Activated gamma-delta T cell treated with Interleukin-2 at 50 U/mL for 16 hours (primary cell): Measurements from ENCODE around the gene CATSPER3.

Source experiments
- DNase-seq: peaks from one replicate; pipeline ENCODE4 v3.0.0-alpha.2; 2020

The CATSPER3 gene

GRCh38 chr5:135012033-135012588 is 44.4 kb downstream of the CATSPER3 start:
- DNase-seq, result no peak

GRCh38 chr5:135012951-135013391 is 45.3 kb downstream of the CATSPER3 start:
- DNase-seq, result no peak

GRCh38 chr5:135013445-135013844 is 45.7 kb downstream of the CATSPER3 start:
- DNase-seq, result no peak

GRCh38 chr5:135013947-135014570 is 46.4 kb downstream of the CATSPER3 start:
- no peak for DNase-seq

GRCh38 chr5:135015942-135016341 is 48.2 kb downstream of the CATSPER3 start:
- DNase-seq, result no peak

- DNase-seq, result no peak
Measured at GRCh38 chr5:135016861-135017290, 49.2 kb downstream of the CATSPER3 start.

- no peak for DNase-seq
Measured at GRCh38 chr5:135018457-135018856, 50.8 kb downstream of the CATSPER3 start.

GRCh38 chr5:135019314-135019713 is 51.6 kb downstream of the CATSPER3 start:
- no peak for DNase-seq

GRCh38 chr5:135020111-135020895 is 52.6 kb downstream of the CATSPER3 start:
- DNase-seq, result no peak

GRCh38 chr5:135024956-135025729 is 57.4 kb downstream of the CATSPER3 start:
- DNase-seq, result no peak

- no peak for DNase-seq
Measured at GRCh38 chr5:135025730-135026644, 58.3 kb downstream of the CATSPER3 start.

- no peak for DNase-seq
Measured at GRCh38 chr5:135026645-135027265, 59.0 kb downstream of the CATSPER3 start.

- DNase-seq, result no peak
Measured at GRCh38 chr5:135027266-135027696, 59.6 kb downstream of the CATSPER3 start.

- no peak for DNase-seq
Measured at GRCh38 chr5:135027697-135028615, 60.2 kb downstream of the CATSPER3 start.

GRCh38 chr5:135028791-135029476 is 61.2 kb downstream of the CATSPER3 start:
- DNase-seq, result no peak

- no peak for DNase-seq
Measured at GRCh38 chr5:135029477-135030122, 61.9 kb downstream of the CATSPER3 start.

GRCh38 chr5:135030123-135030955 is 62.6 kb downstream of the CATSPER3 start:
- no peak for DNase-seq
